ENCODE results near the gene ENTR1.

Gene ENTR1

DNA sequence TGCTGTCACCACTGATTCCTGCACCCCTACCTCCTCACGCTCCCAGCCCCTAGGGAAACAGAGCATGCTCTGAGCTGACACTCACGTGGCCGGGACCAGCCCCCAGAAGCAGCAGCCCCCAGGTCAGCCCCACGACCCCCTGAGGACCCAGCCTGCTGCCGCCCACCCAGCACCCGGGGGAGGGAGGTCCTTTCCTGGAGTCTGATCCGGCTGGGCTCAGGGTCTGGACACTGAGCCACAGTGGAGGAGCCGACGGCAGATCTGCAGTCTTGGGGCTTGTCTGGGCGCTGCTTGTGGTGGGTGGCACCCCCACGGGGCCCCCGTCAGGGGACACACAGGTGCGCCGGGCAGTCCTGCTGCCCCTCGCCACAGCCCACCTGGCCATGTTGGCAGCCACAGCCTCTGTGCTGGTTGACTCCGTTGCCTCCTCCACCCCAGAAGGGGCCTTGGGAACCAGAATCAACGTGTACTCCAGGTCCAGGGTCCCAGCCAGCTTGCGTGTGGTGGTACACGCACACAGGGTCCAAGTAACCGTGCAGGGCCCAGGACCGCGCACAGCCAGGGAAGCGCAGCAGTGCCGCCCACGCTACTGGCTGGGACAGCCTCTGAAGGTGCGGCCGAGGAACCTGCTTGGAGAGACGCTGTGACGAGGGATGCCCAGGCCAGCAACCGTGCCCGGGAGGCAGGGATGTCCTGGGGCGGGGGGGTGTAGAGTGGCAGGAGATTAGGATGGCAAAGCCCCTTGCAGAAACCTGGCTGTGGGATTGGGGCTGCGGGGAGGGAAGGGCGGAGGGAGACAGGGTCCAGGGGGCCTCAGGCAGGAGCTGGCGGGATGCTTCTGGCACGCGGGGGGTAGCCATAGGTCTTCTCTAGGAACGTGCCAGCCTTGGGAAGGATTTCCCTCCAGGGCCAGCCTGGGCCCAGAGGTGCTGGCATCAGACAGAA is 50.4 kb downstream of the ENTR1 start:
- DNase-seq = no peak

GRCh38 chr9:136358888-136359287 is 51.5 kb downstream of the ENTR1 start:
- DNase-seq = no peak

DNA sequence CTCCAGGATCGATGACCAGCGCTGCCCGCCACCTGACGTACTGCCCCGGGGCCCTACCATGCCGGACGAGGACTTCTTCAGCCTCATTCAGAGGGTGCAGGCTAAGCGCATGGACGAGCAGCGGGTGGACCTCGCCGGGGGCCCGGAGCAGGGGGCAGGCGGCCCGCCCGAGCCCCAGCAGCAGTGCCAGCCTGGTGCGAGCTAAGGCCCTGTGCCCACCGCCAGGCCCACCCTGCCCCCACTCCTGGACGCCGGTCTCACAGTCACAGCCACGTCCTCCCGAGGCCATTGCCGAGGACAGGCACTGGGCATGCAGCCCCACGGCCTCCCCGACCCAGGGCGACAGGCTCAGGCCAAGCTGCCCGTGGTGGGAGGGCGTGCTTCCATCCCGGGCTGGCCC is 52.4 kb downstream of the ENTR1 start:
- DNase-seq = no peak

DNA sequence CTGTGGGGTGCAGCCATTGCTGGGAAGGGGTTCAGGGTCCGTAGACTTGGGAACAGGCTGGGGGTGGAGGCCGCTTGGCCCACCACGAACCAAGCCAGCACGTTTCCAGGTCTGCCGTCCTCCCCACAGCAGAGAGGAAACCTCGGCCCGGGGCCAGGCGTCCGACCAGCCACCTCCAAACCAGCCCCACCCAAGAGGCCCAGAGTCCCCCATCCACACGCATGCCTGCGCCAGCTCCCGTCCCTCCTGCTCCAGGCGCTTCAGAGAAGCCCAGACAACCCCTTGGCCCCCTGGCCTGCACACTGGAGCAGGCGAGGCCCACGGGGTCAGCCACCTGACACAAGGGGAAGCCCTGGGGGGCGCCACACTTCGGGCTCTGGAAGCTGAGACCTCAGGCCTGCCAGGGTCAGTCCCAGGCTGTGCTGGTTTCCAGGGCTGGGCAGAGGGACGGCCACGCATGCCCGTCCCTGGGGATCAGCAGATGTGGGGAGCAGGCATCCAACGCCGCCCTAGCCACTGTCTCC is 53.1 kb downstream of the ENTR1 start:
- no peak for DNase-seq

DNA sequence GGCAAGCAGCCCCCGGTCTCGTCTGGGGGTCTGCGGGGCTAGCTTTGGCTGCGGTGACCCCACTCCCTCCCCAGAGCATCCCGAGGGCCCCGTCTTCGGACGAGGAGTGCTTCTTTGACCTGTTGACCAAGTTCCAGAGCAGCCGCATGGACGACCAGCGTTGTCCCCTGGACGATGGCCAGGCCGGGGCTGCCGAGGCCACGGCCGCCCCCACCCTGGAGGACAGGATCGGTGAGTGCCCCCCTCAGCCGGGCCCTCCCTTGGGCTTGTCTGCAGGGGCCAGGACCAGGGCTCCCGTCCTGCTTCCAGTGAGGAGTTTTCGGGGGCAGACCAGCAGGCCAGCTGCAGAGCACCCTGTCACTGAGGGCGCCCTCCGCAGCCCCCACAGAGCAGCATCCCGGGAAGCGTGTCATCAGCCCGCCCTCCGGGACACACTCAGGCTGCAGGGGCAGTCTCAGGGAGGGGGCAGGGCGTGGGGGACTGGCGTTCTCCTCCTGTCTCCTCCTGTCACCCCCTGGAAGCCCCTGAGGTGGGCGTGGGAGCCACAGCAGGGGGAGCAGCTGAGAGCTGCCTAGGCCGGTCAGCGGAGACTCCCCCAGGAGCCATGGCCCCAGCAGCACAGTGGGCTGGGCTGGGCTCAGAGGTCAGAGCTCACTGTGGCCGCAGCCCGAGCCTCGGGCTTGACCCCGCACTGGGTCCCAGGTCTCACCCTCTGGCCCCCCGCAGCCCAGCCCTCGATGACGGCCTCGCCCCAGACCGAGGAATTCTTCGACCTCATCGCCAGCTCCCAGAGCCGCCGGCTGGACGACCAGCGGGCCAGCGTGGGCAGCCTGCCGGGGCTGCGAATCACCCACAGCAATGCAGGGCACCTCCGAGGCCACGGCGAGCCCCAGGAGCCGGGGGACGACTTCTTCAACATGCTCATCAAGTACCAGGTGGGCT is 54.5 kb downstream of the ENTR1 start:
- DNase-seq = no peak

- peak in 1 of 2 experiments; percentile 41 for DNase-seq
Observed at GRCh38 chr9:136354592-136355085, 55.8 kb downstream of the ENTR1 start.

DNA sequence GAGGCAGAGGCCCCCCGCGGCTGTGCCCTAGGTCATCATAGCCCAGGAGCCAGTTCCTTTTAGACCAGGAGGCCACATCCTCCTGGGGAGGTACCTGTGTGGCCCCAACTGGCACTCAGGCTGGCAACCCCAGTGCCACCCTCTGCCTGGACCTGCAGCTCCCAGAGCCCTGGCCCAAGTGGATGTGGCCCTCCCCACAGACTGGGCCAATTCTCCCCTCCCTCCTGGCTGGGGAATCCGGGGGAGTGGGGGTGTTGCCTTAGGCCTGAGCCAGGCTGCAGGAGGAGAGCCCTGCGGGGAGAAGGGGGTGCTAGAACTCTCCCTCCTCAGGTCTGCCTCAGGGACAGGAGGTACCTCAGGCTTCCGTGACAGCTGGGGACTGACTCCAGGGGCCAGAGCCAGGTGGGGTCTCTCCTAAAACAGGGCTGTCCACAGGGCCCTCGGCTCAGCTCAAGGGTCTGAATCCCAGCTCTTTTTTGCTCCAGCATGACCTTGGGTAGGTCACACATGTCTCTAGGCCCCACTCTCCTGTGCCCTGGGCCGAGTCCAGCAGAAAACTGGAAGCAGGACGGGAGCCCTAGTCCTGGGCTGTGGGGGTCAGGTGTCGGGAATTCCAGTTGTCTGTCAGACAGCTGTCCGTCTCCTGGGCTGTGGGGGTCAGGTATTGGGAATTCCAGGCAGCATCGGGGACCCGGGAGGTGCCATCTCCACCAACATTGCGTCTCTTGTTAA is 56.5 kb downstream of the ENTR1 start:
- DNase-seq = no peak

- DNase-seq = no peak
Observed at GRCh38 chr9:136353088-136353487, 57.3 kb downstream of the ENTR1 start.

DNA sequence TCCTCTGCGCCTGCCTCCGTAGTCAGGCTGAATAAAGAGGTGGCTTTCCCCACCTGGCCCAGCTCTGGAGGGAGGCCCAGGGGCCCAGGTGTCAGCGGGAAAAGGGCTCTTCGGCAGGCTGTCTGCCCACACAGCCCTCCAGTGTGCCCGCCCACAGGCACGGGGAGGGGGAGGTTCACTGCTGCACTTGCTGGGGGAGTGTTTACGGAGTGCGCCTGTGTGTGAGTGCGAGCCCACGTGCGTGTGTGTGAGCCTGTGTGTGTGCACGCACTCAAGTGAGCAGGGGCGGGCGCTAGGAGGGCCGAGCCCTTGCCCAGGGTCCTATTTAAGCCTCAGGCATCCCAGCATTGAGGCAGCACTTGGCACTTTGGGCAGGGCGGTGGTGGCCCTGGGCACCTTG is 57.7 kb downstream of the ENTR1 start:
- DNase-seq = no peak

All from SW 1271 (cell line).